CD4-positive, alpha-beta T cell (primary cell): ENCODE results near the gene F7. TPM values are rescaled to one million over a fixed set of nuclear protein-coding genes. Genes with fewer than 3 reads are reported as not detected.

Experiments used
- ATAC-seq: fragments of 200-7000 bp; cut with Tn5 transposase; one replicate; pipeline ENCODE4 v1.10.0; 2022; ENCODE audit warnings: mild to moderate bottlenecking; ENCODE audit not compliant: poor library complexity
- CTCF ChIA-PET: fragments of 350-600 bp; sonication (Branson Sonifier 250); formaldehyde crosslinking; loops from one replicate; lab custom pipeline; 2021; ENCODE audit warnings: antibody characterized with exemption, inconsistent platforms; lab: Charles Lee
- POLR2A ChIA-PET: fragments of 350-600 bp; sonication (Branson Sonifier 250); formaldehyde crosslinking; loops from one replicate; lab custom pipeline; 2021; ENCODE audit warnings: antibody characterized with exemption, inconsistent platforms; lab: Charles Lee
- DNase-seq, 14 experiments: peaks; one replicate each; pipeline ENCODE4 v3.0.0-alpha.2; 2013 to 2020; ENCODE audit warnings: mixed read lengths in 2 of 14
- H3K27ac ChIP-seq, 2 donors: one replicate each; pipeline versions ENCODE4 v1.5.1 to v1.7.0; 2013; ENCODE audit warnings: low read length in 2 of 2, low read depth in 1 of 2, mild to moderate bottlenecking in 1 of 2
- H3K27me3 ChIP-seq, 2 experiments: 1 replicate in 1 of 2; 2 replicates in 1 of 2; pipeline versions ENCODE4 v1.6.1 to v1.7.0; 2013; ENCODE audit warnings: low read length in 2 of 2, control low read depth in 1 of 2, mild to moderate bottlenecking in 1 of 2, moderate library complexity in 1 of 2; ENCODE audit not compliant: insufficient read depth in 2 of 2, control insufficient read depth in 1 of 2
- H3K36me3 ChIP-seq: one replicate; pipeline ENCODE4 v1.6.1; 2013; ENCODE audit warnings: low read length, control low read depth; ENCODE audit not compliant: insufficient read depth
- H3K4me1 ChIP-seq: one replicate; pipeline ENCODE4 v1.6.1; 2013; ENCODE audit warnings: low read length, control low read depth; ENCODE audit not compliant: insufficient read depth
- H3K4me3 ChIP-seq: one replicate; pipeline ENCODE4 v1.5.1; 2013; ENCODE audit warnings: mild to moderate bottlenecking, low read length, moderate library complexity
- H3K9me3 ChIP-seq, 2 experiments: 1 replicate in 1 of 2; 2 replicates in 1 of 2; pipeline versions ENCODE4 v1.6.1 to v1.7.0; 2013; ENCODE audit warnings: low read length in 2 of 2, mild to moderate bottlenecking in 2 of 2, control low read depth in 1 of 2, moderate library complexity in 1 of 2; ENCODE audit not compliant: control insufficient read depth in 1 of 2, insufficient read depth in 1 of 2
- H3K27ac Mint-ChIP-seq: one replicate; pipeline ENCODE4 v1.8.0; 2020; ENCODE audit warnings: mixed read lengths
- H3K27me3 Mint-ChIP-seq: one replicate; pipeline ENCODE4 v1.8.0; 2021; ENCODE audit warnings: mixed read lengths
- H3K36me3 Mint-ChIP-seq: one replicate; pipeline ENCODE4 v1.8.0; 2021; ENCODE audit warnings: low read depth, mixed read lengths
- H3K4me1 Mint-ChIP-seq: one replicate; pipeline ENCODE4 v1.8.0; 2021; ENCODE audit warnings: low read depth, mixed read lengths
- H3K4me3 Mint-ChIP-seq: one replicate; pipeline ENCODE4 v1.8.0; 2020; ENCODE audit warnings: mild to moderate bottlenecking, mixed read lengths
- H3K9me3 Mint-ChIP-seq: one replicate; pipeline ENCODE4 v1.8.0; 2020; ENCODE audit warnings: mixed read lengths
- intact Hi-C, 2 experiments: fragments of 100-400 bp; cut with DNase I in 1 of 2; cut with micrococcal nuclease in 1 of 2; formaldehyde crosslinking; loops; one replicate each; pipeline versions ENCODE4 v1.15.1 to v1.9.0; 2023 to 2025; cut with DNase I, micrococcal nuclease
- total RNA-seq, 174 experiments: library from RNA in 2 of 174; stranded (reverse) in 2 of 174; gene quantifications; one replicate each; pipeline ENCODE4 v1.2.3 and lab custom pipeline; 2021 to 2026
- TF ChIP-seq, protein P1 (sequence below): fragments of 200-600 bp; IDR thresholded peaks from one replicate; pipeline ENCODE4 v1.8.0; 2022; ENCODE audit warnings: antibody characterized with exemption, mild to moderate bottlenecking

The F7 gene
- total RNA-seq, 2 experiments from 2014 or later: not detected

DNA sequence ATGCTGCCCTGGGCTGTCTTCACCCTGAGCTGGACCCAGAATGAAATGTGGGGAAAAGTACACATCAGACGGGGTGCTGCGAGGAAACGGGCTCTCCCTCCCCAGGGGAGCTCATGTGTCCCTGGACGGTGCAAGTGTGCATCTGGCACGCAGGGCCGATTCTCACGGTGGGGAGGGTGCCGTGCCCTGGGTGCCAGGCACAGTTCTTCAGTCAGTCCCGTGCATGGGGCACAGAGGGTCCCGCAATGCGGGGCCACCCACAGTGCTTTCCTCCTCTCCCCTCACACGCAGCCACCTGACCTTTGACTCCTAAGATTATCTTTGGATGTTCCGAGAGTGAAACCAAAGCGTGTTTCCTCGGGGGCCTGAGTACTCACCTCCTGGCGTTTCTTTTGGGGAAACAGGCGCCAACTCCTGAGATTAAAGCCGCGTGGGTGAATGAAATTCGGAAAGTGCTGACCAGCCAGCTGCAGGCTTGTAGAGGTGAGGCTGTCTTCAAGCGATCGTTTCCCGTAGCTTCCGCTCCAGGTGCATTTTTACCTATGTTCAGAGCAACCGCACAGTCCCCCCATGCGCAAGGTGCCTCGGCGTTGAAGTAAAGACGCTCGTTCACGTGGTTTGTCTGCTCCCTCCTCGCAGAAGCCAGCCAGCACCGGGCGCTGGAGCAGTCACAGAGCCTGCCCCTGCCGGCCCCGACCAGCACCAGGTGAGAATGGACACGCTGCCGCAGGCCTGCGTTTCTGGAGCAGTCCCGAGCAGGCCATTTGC lies 17.5 kb upstream of the F7 start:
- CTCF ChIA-PET: no interaction called here
- intact Hi-C loops: no loop called here

DNA sequence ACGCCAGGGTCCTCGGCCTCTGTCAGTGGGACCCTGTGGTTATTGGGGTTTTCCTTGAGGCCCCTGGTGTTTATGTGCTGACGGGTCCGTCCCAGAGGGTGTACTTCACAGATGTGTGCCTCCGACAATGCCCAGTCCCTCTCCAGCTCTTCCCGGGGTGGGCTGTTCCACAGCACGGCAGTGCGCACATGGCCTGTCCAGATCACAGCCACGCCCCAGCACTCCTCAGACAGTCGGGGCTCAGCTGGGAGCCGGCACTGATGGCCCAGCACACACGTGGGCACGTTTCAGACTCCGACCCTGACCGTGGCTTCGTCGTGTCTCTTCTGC lies 16.9 kb upstream of the F7 start:
- Histone ChIP-seq H3K36me3 (peaks cover 2% of the 10 kb centered on the region), H3K4me1 (no peaks in the 10 kb centered on the region), H3K27ac (no peak overlapping the region), H3K4me3 (no peak overlapping the region), H3K9me3 (peaks cover 0 to 5% of the 10 kb centered on the region in 2 experiments), H3K27me3 (no peaks in the 10 kb centered on the region)
- Mint-ChIP-seq H3K9me3 (no peaks in the 10 kb centered on the region), H3K27me3 (no peaks in the 10 kb centered on the region), H3K4me3 (no peak overlapping the region), H3K4me1 (no peaks in the 10 kb centered on the region), H3K36me3 (peaks cover 16% of the 10 kb centered on the region), H3K27ac (no peak overlapping the region)
- CTCF ChIA-PET: no interaction called here
- intact Hi-C loops: no loop called here
- ATAC-seq (no peak), DNase-seq (no peak)
- TF ChIP-seq, protein P1, sequence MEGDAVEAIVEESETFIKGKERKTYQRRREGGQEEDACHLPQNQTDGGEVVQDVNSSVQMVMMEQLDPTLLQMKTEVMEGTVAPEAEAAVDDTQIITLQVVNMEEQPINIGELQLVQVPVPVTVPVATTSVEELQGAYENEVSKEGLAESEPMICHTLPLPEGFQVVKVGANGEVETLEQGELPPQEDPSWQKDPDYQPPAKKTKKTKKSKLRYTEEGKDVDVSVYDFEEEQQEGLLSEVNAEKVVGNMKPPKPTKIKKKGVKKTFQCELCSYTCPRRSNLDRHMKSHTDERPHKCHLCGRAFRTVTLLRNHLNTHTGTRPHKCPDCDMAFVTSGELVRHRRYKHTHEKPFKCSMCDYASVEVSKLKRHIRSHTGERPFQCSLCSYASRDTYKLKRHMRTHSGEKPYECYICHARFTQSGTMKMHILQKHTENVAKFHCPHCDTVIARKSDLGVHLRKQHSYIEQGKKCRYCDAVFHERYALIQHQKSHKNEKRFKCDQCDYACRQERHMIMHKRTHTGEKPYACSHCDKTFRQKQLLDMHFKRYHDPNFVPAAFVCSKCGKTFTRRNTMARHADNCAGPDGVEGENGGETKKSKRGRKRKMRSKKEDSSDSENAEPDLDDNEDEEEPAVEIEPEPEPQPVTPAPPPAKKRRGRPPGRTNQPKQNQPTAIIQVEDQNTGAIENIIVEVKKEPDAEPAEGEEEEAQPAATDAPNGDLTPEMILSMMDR: no peak
- POLR2A ChIA-PET: no interaction called here

More for the DNA sequence above, 17.5 kb upstream of the F7 start:
- TF ChIP-seq, protein P1: no peak
- Mint-ChIP-seq H3K9me3 (no peaks in the 10 kb centered on the region), H3K4me1 (no peaks in the 10 kb centered on the region), H3K27me3 (no peaks in the 10 kb centered on the region), H3K4me3 (no peak overlapping the region), H3K27ac (no peak overlapping the region), H3K36me3 (peaks cover 16% of the 10 kb centered on the region)
- H3K9me3 ChIP-seq: peaks cover 0 to 5% of the 10 kb centered on the region in 2 experiments
- no peak overlapping the region for H3K27ac ChIP-seq
- H3K36me3 ChIP-seq: peaks cover 2% of the 10 kb centered on the region
- DNase-seq: no peak
- POLR2A ChIA-PET: no interaction called here
- ATAC-seq: no peak
- no peaks in the 10 kb centered on the region for H3K27me3 ChIP-seq
- no peaks in the 10 kb centered on the region for H3K4me1 ChIP-seq
- no peak overlapping the region for H3K4me3 ChIP-seq

DNA sequence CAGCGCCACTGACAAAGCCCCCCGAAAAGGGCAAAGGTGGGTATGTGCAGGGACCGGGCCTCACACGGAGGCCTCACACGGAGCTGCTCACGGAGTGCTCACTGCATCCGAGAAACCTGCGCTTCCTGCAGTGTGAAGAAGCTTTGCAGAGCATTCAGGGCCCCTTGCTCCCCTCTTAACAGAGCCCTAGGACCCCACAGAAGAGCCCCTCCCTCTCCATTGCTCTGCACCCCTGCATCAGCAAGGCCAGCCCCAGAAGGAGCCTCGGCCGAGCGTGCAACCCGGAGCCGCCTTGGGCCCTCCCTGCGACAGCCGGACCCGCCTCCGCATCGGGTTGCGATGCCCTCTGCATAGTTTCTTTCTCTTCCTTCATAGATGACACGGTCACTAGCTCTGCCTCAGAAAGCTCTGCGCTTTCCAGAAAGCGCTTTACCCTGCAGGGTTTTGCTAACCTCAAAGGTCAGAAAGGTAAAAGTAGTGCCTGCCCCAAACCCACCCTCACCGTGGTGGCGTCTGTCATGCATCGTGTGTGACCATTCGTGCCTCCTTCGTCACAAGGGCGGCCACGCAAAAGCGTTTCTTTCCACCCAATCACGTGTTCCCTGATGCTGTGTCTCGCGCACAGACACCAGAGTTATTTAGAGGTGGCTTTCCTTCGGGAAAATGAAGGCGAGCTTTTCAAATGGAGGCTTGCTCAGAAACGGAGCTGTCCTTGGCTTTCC lies 15.7 kb upstream of the F7 start:
- Histone ChIP-seq H3K4me3 (no peak overlapping the region), H3K9me3 (no peaks in the 10 kb centered on the region), H3K27me3 (no peaks in the 10 kb centered on the region), H3K36me3 (peaks cover 2% of the 10 kb centered on the region), H3K27ac (no peak overlapping the region), H3K4me1 (no peaks in the 10 kb centered on the region)
- CTCF ChIA-PET: interaction anchor here (0.9 kb wide), 1 partner anchor 9 kb away, joined by 3 read pairs; no protein-coding TSS in a partner anchor
- no peak overlapping the region for H3K27ac Mint-ChIP-seq
- DNase-seq (no peak), ATAC-seq (no peak)
- intact Hi-C loops: no loop called here
- no peak overlapping the region for H3K4me3 Mint-ChIP-seq
- no peaks in the 10 kb centered on the region for H3K4me1 Mint-ChIP-seq
- TF ChIP-seq, protein P1: no peak
- POLR2A ChIA-PET: no interaction called here
- no peaks in the 10 kb centered on the region for H3K9me3 Mint-ChIP-seq
- peaks cover 16% of the 10 kb centered on the region for H3K36me3 Mint-ChIP-seq
- no peaks in the 10 kb centered on the region for H3K27me3 Mint-ChIP-seq
